ENCODE measurements around the gene ERVMER34-1.

The ERVMER34-1 gene

GRCh38 chr4:52716364-52717151, 34.7 kb downstream of the ERVMER34-1 start:
- FAIRE-seq, result no peak

GRCh38 chr4:52715914-52716313, 35.3 kb downstream of the ERVMER34-1 start:
- no peak for FAIRE-seq

DNA sequence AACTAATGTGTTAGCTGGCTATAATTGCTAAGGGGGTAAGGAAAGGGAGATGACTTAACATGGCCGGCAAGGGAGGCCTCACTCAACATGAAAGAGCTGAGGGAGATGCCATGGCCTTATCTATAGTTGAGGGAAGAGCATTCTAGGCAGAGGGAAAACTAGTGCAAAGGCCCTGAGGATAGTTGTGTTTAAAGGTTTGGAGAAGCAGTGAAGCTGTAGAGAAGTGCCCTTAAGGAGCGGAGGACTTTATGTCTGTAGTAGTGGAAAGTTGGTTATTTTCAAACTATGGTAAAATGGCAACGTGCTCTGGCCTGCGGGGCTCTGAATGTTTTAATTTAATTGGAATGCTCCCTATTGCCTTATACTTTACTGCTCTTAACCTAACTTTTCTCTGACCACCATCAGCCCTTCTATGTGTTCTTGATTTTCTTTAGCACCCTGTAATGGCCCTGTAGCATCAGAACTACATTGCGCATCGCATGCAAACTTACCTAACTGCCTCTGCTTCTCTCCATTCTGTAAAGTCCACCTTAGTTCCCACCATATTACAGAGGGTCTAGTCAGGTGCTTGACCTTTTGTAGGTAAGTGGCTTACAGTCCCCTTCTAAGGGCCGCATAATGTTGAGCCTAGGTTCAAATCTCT, 35.8 kb downstream of the ERVMER34-1 start:
- FAIRE-seq, result no peak

DNA sequence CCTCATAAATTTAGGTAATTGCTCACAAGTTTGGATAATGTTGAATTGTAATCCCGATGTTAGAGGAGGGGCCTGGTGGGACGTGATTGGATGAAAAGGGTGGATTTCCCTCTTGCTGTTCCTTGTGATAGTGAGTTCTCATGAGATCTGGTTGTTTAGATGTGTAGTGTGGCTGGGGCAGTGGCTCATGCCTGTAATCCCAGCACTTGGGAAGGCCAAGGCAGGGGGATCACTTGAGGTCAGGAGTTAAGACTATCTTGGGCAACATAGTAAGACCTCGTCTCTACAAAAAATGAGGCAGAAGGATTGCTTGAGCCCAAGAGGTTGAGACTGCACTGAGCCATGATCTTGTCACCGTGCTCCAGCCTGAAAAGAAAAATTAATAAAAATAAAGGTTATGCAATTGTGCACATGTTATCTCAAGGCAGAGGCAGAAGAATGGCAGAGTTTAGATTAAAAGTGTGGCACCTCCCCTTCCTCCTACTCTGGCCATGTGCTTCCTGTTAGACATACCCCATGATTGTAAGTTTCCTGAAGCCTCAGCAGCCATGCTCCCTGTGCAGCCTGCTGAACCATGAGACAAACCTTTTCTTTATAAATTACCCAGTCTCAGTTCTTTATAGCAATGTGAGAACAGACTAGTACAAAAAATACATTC, 36.5 kb downstream of the ERVMER34-1 start:
- FAIRE-seq, result no peak

- FAIRE-seq, result no peak
Observed at GRCh38 chr4:52713456-52713937, 37.7 kb downstream of the ERVMER34-1 start.

GRCh38 chr4:52712251-52713130, 38.7 kb downstream of the ERVMER34-1 start:
- peak; percentile 41 for FAIRE-seq

GRCh38 chr4:52711834-52712250, 39.4 kb downstream of the ERVMER34-1 start:
- no peak for FAIRE-seq

GRCh38 chr4:52711272-52711671, 40.0 kb downstream of the ERVMER34-1 start:
- no peak for FAIRE-seq

DNA sequence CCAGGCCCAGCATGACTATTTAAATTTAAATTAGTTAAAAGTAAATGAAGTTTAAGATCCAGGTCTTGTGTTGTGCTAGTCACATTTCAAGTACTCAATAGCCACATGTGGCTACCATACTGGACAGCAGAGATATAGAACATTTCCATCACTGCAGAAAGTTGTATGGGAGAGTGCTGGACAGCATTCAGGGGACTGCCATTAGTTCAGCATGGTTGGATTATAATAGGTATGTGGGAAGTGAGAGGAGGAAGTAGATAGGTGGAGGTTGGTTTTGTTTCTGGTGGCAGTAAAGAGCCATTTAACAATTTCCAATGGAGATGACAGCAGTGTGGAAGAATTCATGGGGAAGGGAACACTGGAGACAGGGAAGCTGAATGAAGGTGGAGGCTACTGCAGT, 42.1 kb downstream of the ERVMER34-1 start:
- FAIRE-seq, result no peak

DNA sequence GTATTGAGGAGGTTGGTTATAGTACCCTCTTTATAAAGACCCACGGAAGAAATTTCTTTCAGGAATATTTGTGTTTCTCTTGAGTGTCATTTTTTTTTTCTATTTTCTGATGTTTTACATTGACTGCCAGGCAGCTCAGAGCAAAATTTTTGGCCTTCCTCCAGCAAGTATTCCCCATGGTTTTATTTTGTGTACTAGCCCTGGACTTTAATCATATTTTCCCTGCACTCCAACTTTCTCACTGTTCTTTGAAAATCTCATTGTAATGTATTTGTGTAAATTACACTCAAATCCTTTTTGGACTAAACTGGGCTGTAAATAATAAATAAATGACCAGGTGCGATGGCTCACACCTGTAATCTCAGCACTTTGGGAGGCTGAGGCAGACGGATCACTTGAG, 46.6 kb downstream of the ERVMER34-1 start:
- no peak for FAIRE-seq

- no peak for FAIRE-seq
Observed at GRCh38 chr4:52704133-52704532, 47.1 kb downstream of the ERVMER34-1 start.

DNA sequence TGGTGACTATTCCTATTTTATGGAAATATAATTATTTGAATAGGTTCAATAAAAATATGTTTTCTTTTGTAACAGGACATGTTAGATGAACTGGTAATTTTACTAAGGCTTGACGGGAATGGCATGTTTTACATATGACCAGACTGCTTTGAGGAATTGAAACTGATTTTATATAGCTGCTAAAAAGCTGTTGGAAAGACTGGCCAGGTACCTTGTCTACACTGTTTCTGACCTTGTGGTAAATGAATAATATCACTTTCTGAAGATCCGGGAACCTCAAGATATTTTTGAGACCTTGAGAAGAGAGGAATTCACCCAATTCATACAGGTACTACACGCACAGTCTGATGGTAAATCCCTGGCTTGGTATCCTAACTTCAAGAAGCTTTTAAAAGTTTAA, 50.0 kb downstream of the ERVMER34-1 start:
- no peak for FAIRE-seq

- no peak for FAIRE-seq
Observed at GRCh38 chr4:52694936-52695335, 56.3 kb downstream of the ERVMER34-1 start.

DNA sequence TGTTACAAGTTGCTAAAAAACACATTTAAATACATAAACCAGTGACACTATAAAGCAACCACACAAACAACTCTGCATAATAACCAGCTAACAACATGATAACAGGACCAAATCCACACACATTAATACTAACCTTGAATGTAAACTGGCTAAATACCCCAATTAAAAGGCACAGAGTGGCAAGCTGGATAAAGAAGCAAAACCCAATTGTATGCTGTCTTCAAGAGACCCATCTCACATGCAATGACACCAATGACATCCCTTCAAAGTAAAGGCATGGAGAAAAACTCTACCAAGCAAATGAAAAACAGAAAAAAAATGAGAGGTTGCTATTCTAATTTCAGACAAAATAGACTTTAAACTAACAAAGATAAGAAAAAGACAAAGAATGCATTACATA, 57.7 kb downstream of the ERVMER34-1 start:
- no peak for FAIRE-seq

All from colon (tissue), 2 donors.